ENCODE results near the gene MEST.

DNA sequence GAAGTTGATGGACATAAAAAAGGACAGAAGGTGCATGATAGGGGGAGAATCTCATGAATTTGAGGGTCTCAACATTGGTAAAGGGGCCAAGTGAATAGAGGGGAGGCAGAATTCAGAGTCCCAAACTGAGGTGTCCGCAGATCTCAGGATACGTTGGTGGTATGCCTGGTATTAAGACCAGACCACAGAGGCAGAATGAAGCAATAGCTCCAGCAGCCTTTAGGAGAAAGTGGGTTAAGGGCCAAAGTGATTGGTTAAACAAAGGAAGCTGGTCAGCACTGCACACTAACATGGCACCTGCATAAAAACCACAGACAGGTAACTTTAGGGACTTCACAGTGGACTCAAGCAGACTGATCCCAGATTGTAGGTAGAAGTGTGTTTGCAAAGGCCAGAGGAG lies 37.5 kb downstream of the MEST start:
- TF ChIP-seq, protein P1, sequence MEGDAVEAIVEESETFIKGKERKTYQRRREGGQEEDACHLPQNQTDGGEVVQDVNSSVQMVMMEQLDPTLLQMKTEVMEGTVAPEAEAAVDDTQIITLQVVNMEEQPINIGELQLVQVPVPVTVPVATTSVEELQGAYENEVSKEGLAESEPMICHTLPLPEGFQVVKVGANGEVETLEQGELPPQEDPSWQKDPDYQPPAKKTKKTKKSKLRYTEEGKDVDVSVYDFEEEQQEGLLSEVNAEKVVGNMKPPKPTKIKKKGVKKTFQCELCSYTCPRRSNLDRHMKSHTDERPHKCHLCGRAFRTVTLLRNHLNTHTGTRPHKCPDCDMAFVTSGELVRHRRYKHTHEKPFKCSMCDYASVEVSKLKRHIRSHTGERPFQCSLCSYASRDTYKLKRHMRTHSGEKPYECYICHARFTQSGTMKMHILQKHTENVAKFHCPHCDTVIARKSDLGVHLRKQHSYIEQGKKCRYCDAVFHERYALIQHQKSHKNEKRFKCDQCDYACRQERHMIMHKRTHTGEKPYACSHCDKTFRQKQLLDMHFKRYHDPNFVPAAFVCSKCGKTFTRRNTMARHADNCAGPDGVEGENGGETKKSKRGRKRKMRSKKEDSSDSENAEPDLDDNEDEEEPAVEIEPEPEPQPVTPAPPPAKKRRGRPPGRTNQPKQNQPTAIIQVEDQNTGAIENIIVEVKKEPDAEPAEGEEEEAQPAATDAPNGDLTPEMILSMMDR (IDR thresholded peaks at IDR 0.05; ENCODE audit: extremely low read depth in 1 of 2, insufficient read depth in 1 of 2, low read depth in 1 of 2, low read length in 2 of 2): no peak
- TF ChIP-seq POLR2AphosphoS5 (IDR thresholded peaks at IDR 0.05; ENCODE audit: insufficient read depth, low read depth, low read length) (no peak), POLR2A (IDR thresholded peaks at IDR 0.05; ENCODE audit: low read depth, low read length) (no peak), MYC (IDR thresholded peaks at IDR 0.05; ENCODE audit: low read depth, low read length) (no peak)
